H9 (cell line): ENCODE measurements around the gene LHFPL2. TPM values are rescaled to one million over a fixed set of nuclear protein-coding genes. Genes with fewer than 3 reads are reported as not detected.
A peak's percentile ranks its signal among the peaks of the same experiment; 100 is the strongest.

ENCODE experiments used
- DNase-seq: peaks from one replicate; pipeline ENCODE4 v3.0.0-alpha.2; 2017
- H2AFZ ChIP-seq: one replicate; pipeline ENCODE4 v1.6.1; 2013; ENCODE audit warnings: mild to moderate bottlenecking, low read length, control low read depth, moderate library complexity
- H2AK5ac ChIP-seq: 2 replicates; pipeline ENCODE4 v1.6.1; 2013; ENCODE audit warnings: low read length, control low read depth, mixed read lengths; ENCODE audit not compliant: insufficient read length
- H2BK120ac ChIP-seq: one replicate; pipeline ENCODE4 v1.6.1; 2013; ENCODE audit warnings: low read depth, mild to moderate bottlenecking, low read length, control low read depth, inconsistent platforms; ENCODE audit not compliant: poor library complexity, severe bottlenecking
- H2BK12ac ChIP-seq: 2 replicates; pipeline ENCODE4 v1.6.1; 2013; ENCODE audit warnings: low read length, control low read depth, mixed read lengths, low read depth; ENCODE audit not compliant: insufficient read length
- H2BK15ac ChIP-seq: 2 replicates; pipeline ENCODE4 v1.6.1; 2013; ENCODE audit warnings: low read depth, low read length, control low read depth
- H2BK20ac ChIP-seq: one replicate; pipeline ENCODE4 v1.6.1; 2013; ENCODE audit warnings: low read depth, mild to moderate bottlenecking, low read length, control low read depth, inconsistent platforms; ENCODE audit not compliant: poor library complexity, severe bottlenecking
- H2BK5ac ChIP-seq: 2 replicates; pipeline ENCODE4 v1.6.1; 2013; ENCODE audit warnings: low read length, control low read depth, mixed read lengths; ENCODE audit not compliant: insufficient read length
- H3K14ac ChIP-seq: 2 replicates; pipeline ENCODE4 v1.6.1; 2013; ENCODE audit warnings: low read length, control low read depth; ENCODE audit not compliant: insufficient read depth
- H3K18ac ChIP-seq: 2 replicates; pipeline ENCODE4 v1.6.1; 2013; ENCODE audit warnings: low read depth, mild to moderate bottlenecking, mixed read lengths, low read length, control low read depth; ENCODE audit not compliant: insufficient read length
- H3K23ac ChIP-seq: 2 replicates; pipeline ENCODE4 v1.6.1; 2013; ENCODE audit warnings: low read length, control low read depth, mixed read lengths, low read depth; ENCODE audit not compliant: insufficient read length
- H3K23me2 ChIP-seq: 2 replicates; pipeline ENCODE4 v1.6.1; 2013; ENCODE audit warnings: low read depth, mild to moderate bottlenecking, mixed read lengths, low read length, control low read depth; ENCODE audit not compliant: insufficient read length, poor library complexity, severe bottlenecking
- H3K27ac ChIP-seq: 2 replicates; pipeline ENCODE4 v1.5.1; 2013; ENCODE audit warnings: low read length, control low read depth, mixed read lengths, low read depth; ENCODE audit not compliant: insufficient read length
- H3K27me3 ChIP-seq: 2 replicates; pipeline ENCODE4 v1.6.1; 2013; ENCODE audit warnings: low read length, control low read depth, inconsistent platforms; ENCODE audit not compliant: insufficient read depth
- H3K4ac ChIP-seq: 2 replicates; pipeline ENCODE4 v1.6.1; 2013; ENCODE audit warnings: low read depth, mild to moderate bottlenecking, control low read depth, inconsistent platforms, low read length, moderate library complexity
- H3K4me1 ChIP-seq: 2 replicates; pipeline ENCODE4 v1.6.1; 2013; ENCODE audit warnings: low read length, control low read depth, inconsistent platforms; ENCODE audit not compliant: insufficient read depth
- H3K4me2 ChIP-seq: 2 replicates; pipeline ENCODE4 v1.6.1; 2013; ENCODE audit warnings: low read length, control low read depth, mixed read lengths; ENCODE audit not compliant: insufficient read length, insufficient read depth
- H3K56ac ChIP-seq: 2 replicates; pipeline ENCODE4 v1.6.1; 2013; ENCODE audit warnings: low read depth, mild to moderate bottlenecking, mixed read lengths, low read length, control low read depth; ENCODE audit not compliant: insufficient read length
- H3K79me1 ChIP-seq: 2 replicates; pipeline ENCODE4 v1.6.1; 2013; ENCODE audit warnings: low read depth, mild to moderate bottlenecking, moderate library complexity, low read length, control low read depth, inconsistent platforms; ENCODE audit not compliant: insufficient read depth, poor library complexity, severe bottlenecking
- H3K79me2 ChIP-seq: 2 replicates; pipeline ENCODE4 v1.6.1; 2013; ENCODE audit warnings: low read length, control low read depth, inconsistent platforms; ENCODE audit not compliant: insufficient read depth
- H3K9ac ChIP-seq: 2 replicates; pipeline ENCODE4 v1.6.1; 2013; ENCODE audit warnings: low read length, control low read depth, mixed read lengths; ENCODE audit not compliant: insufficient read length; ENCODE audit errors: extremely low read depth
- H3K9me3 ChIP-seq: one replicate; pipeline ENCODE4 v1.6.1; 2013; ENCODE audit warnings: low read depth, low read length, inconsistent platforms; ENCODE audit not compliant: control insufficient read depth
- H3T11ph ChIP-seq: one replicate; pipeline ENCODE4 v1.6.1; 2013; ENCODE audit warnings: mild to moderate bottlenecking, low read length, control low read depth, inconsistent platforms
- H4K20me1 ChIP-seq: one replicate; pipeline ENCODE4 v1.6.1; 2013; ENCODE audit not compliant: control insufficient read depth, insufficient read length, insufficient read depth
- H4K5ac ChIP-seq: 2 replicates; pipeline ENCODE4 v1.6.1; 2013; ENCODE audit warnings: low read depth, mild to moderate bottlenecking, mixed read lengths, low read length, control low read depth; ENCODE audit not compliant: insufficient read length
- H4K8ac ChIP-seq: replicated peaks from 2 replicates; pipeline ENCODE4 v1.6.1; 2013; ENCODE audit warnings: low read length, control low read depth, mixed read lengths, low read depth; ENCODE audit not compliant: insufficient read length
- H4K91ac ChIP-seq: 2 replicates; pipeline ENCODE4 v1.6.1; 2013; ENCODE audit warnings: low read depth, mild to moderate bottlenecking, moderate library complexity, mixed read lengths, low read length, control low read depth; ENCODE audit not compliant: insufficient read length
- H3K27ac Mint-ChIP-seq, 3 experiments: 2 replicates in 2 of 3; 3 replicates in 1 of 3; pipeline ENCODE4 v1.8.0; 2020 to 2021; ENCODE audit warnings: mixed read lengths in 3 of 3, mild to moderate bottlenecking in 1 of 3, moderate library complexity in 1 of 3
- H3K27me3 Mint-ChIP-seq: 2 replicates; pipeline ENCODE4 v1.8.0; 2021; ENCODE audit warnings: low read depth, mild to moderate bottlenecking, moderate library complexity, mixed read lengths
- H3K36me3 Mint-ChIP-seq, 3 experiments: 2 replicates in 2 of 3; 3 replicates in 1 of 3; pipeline ENCODE4 v1.8.0; 2020 to 2021; ENCODE audit warnings: low read depth in 3 of 3, mixed read lengths in 3 of 3; ENCODE audit not compliant: insufficient read depth in 1 of 3
- H3K4me1 Mint-ChIP-seq, 2 experiments: 2 replicates each; pipeline ENCODE4 v1.8.0; 2020; ENCODE audit warnings: mixed read lengths in 2 of 2
- H3K4me3 Mint-ChIP-seq, 2 experiments: 2 replicates in 1 of 2; 3 replicates in 1 of 2; pipeline ENCODE4 v1.8.0; 2020 to 2021; ENCODE audit warnings: mild to moderate bottlenecking in 2 of 2, mixed read lengths in 2 of 2, moderate library complexity in 1 of 2
- H3K9me3 Mint-ChIP-seq, 2 experiments: 2 replicates in 1 of 2; 3 replicates in 1 of 2; pipeline ENCODE4 v1.8.0; 2020; ENCODE audit warnings: mild to moderate bottlenecking in 2 of 2, mixed read lengths in 2 of 2, moderate library complexity in 1 of 2
- WGBS: extraction: QIAGEN DNeasy Blood & Tissue Kit; methylation state at CpG from one replicate; pipeline ENCODE4 v1.1.7; 2013; ENCODE audit warnings: missing lambda C conversion rate, low lambda C conversion rate, mixed read lengths; ENCODE audit not compliant: insufficient read length; ENCODE audit errors: extremely low coverage; 5-methylcytosine and 5-hydroxymethylcytosine counted together
- total RNA-seq: library from RNA; stranded (reverse); gene quantifications from 2 replicates; pipeline ENCODE4 v1.2.1, GENCODE V29; 2021
- TF ChIP-seq, protein P1 (sequence below): fragments of 200-600 bp; sonication (generic); conservative IDR thresholded peaks from 3 replicates; pipeline ENCODE4 v1.8.0; 2021; ENCODE audit warnings: antibody characterized with exemption, mild to moderate bottlenecking

Gene LHFPL2
- total RNA-seq, 1 experiment from 2014 or later: 26.3 TPM

DNA sequence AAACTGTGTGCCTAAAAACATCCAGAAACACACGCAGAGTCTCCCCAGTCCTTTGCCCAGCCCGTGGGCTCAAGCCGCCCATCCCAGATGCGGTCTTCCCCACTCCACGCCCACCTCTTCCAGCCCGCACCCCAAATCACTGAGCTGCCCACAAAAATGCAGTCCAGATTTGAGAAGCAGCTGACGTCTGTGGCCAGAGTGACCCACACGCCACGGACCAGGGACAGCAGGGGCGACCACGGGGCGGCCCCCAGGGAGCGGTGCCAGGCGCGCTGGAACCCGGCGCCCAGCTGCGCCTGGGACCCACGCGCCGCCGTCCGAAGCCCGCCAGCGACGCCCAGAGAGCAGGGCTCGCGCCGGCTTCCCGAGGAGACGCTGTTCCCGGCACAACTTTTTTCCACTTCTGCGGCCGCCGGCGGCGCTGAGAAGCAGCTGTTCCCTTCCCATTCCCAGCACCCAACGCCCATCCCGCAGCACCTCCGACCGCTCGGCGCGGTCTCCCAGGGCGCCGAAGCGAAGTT is 674 bp downstream of the LHFPL2 start:
- no peak overlapping the region for H3K23ac ChIP-seq
- no peaks in the 10 kb centered on the region for H3K27me3 ChIP-seq
- Mint-ChIP-seq H3K27me3 (no peaks in the 10 kb centered on the region; the same call in 1 of the 2 replicates), H3K4me1 (peaks cover 28 to 35% of the 10 kb centered on the region in 2 experiments), H3K36me3 (peaks cover 13 to 24% (median 15%) of the 10 kb centered on the region in 3 experiments), H3K27ac (peak overlapping the region in 2 of 3 experiments; percentile 72 to 81; a peak in 5 of 7 replicates), H3K9me3 (no peaks in the 10 kb centered on the region), H3K4me3 (peak overlapping the region; percentile 81 to 95)
- no peaks in the 10 kb centered on the region for H3K79me1 ChIP-seq
- no peak overlapping the region for H2BK12ac ChIP-seq
- H3K9me3 ChIP-seq: no peaks in the 10 kb centered on the region
- peak overlapping the region; percentile 96 for H3K14ac ChIP-seq
- TF ChIP-seq, protein P1, sequence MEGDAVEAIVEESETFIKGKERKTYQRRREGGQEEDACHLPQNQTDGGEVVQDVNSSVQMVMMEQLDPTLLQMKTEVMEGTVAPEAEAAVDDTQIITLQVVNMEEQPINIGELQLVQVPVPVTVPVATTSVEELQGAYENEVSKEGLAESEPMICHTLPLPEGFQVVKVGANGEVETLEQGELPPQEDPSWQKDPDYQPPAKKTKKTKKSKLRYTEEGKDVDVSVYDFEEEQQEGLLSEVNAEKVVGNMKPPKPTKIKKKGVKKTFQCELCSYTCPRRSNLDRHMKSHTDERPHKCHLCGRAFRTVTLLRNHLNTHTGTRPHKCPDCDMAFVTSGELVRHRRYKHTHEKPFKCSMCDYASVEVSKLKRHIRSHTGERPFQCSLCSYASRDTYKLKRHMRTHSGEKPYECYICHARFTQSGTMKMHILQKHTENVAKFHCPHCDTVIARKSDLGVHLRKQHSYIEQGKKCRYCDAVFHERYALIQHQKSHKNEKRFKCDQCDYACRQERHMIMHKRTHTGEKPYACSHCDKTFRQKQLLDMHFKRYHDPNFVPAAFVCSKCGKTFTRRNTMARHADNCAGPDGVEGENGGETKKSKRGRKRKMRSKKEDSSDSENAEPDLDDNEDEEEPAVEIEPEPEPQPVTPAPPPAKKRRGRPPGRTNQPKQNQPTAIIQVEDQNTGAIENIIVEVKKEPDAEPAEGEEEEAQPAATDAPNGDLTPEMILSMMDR: no peak
- H3K4me1 ChIP-seq: peaks cover 8% of the 10 kb centered on the region
- peak overlapping the region; percentile 97 for H3K4me2 ChIP-seq
- no peaks in the 10 kb centered on the region for H4K20me1 ChIP-seq
- H3K27ac ChIP-seq: no peak overlapping the region
- H2BK15ac ChIP-seq: no peak overlapping the region
- WGBS: no CpG with 5 or more reads among the region's 47 CpGs
- no peak overlapping the region for H2AFZ ChIP-seq
- no peak overlapping the region for H3K56ac ChIP-seq
- H3T11ph ChIP-seq: no peak overlapping the region
- H4K5ac ChIP-seq: no peak overlapping the region
- peaks cover 15% of the 10 kb centered on the region for H3K23me2 ChIP-seq
- no peak overlapping the region for H2BK20ac ChIP-seq
- H3K79me2 ChIP-seq: peaks cover 20% of the 10 kb centered on the region; the same call in 1 of the 2 replicates
- no peak overlapping the region for H2BK5ac ChIP-seq
- H2BK120ac ChIP-seq: no peak overlapping the region
- DNase-seq: peak; percentile 47
- H2AK5ac ChIP-seq: no peak overlapping the region
- peak overlapping the region; percentile 50 for H3K18ac ChIP-seq
- H4K91ac ChIP-seq: no peak overlapping the region
- no peak overlapping the region for H4K8ac ChIP-seq
- no peak overlapping the region for H3K4ac ChIP-seq
- peak overlapping the region; percentile 86 for H3K9ac ChIP-seq
